Measurements from ENCODE around the gene GPR132. TPM values are rescaled to one million over a fixed set of nuclear protein-coding genes. Genes with fewer than 3 reads are reported as not detected.

The GPR132 gene
- total RNA-seq, 1 donor from 2014 or later = 48.5 TPM

DNA sequence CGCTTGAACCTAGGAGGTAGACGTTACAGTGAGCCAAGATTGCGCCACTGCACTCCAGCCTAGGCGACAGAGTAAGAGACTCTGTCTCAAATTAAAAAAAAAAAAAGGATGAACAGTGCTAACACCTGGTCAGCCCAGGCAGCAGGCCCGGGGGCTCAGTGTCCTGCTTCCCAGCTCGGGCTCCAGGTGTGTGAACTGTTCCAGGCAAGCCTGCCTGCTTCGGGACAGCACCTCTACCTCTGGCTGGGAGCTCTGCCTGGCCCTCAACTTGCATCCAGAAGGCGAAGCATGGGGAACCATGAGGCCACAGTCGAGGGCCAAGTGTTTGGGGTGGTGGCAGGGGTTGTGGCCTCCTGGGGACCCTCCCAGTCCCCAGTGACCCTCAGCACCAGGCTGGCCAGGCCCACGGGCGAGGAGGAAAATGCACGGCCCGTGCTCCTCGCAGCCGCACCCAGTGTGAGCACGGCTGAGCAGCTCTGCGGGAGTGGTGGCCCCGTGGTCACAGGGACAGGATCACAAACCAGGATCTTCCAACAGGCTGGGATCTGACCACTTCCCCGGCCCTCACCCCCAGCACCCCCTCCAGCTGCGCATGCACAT, 59.8 kb downstream of the GPR132 start:
- ATAC-seq (ENCODE audit: low read depth) = no peak
- no peaks in the 10 kb centered on the region for H3K9me3 Mint-ChIP-seq
- TF ChIP-seq, protein P1, sequence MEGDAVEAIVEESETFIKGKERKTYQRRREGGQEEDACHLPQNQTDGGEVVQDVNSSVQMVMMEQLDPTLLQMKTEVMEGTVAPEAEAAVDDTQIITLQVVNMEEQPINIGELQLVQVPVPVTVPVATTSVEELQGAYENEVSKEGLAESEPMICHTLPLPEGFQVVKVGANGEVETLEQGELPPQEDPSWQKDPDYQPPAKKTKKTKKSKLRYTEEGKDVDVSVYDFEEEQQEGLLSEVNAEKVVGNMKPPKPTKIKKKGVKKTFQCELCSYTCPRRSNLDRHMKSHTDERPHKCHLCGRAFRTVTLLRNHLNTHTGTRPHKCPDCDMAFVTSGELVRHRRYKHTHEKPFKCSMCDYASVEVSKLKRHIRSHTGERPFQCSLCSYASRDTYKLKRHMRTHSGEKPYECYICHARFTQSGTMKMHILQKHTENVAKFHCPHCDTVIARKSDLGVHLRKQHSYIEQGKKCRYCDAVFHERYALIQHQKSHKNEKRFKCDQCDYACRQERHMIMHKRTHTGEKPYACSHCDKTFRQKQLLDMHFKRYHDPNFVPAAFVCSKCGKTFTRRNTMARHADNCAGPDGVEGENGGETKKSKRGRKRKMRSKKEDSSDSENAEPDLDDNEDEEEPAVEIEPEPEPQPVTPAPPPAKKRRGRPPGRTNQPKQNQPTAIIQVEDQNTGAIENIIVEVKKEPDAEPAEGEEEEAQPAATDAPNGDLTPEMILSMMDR (IDR thresholded peaks at IDR 0.05) = no peak

More for the DNA sequence above, 59.8 kb downstream of the GPR132 start:
- Mint-ChIP-seq H3K36me3 (ENCODE audit: low read depth) (peaks cover 23% of the 10 kb centered on the region), H3K27me3 (no peaks in the 10 kb centered on the region), H3K4me3 (no peak overlapping the region), H3K27ac (no peak overlapping the region), H3K4me1 (no peaks in the 10 kb centered on the region)
- intact Hi-C loops (cut with micrococcal nuclease) = no loop called here
- no peak for DNase-seq
- POLR2A ChIA-PET = no interaction called here
- CTCF ChIA-PET = interaction anchor here (1.2 kb wide), 1 partner anchor 30 kb away, joined by 3 read pairs; no protein-coding TSS in a partner anchor

Other genes starting within 250 kb of the GPR132 start
- gene CEP170B, start 200.2 kb downstream of the GPR132 start, total RNA-seq = 1.6 and 1.8 TPM in 2 replicates
- 458 and 473 TPM in 2 replicates for gene PLD4, start 140.6 kb downstream of the GPR132 start, total RNA-seq
- gene AHNAK2, start 87.1 kb downstream of the GPR132 start, total RNA-seq = not detected in 2 replicates
- gene CLBA1, start 79.6 kb downstream of the GPR132 start, total RNA-seq = 2.7 and 3.9 TPM in 2 replicates
- gene CDCA4, start 44.3 kb downstream of the GPR132 start, total RNA-seq = 11.7 and 13.6 TPM in 2 replicates
- 0.07 and 0.44 TPM in 2 replicates for gene JAG2, start 103.3 kb upstream of the GPR132 start, total RNA-seq
- 15.1 and 15.2 TPM in 2 replicates for gene NUDT14, start 115.9 kb upstream of the GPR132 start, total RNA-seq
- 17.5 and 21.0 TPM in 2 replicates for gene BTBD6, start 183.1 kb upstream of the GPR132 start, total RNA-seq
- 28.7 and 32.8 TPM in 2 replicates for gene BRF1, start 235.6 kb upstream of the GPR132 start, total RNA-seq
- 37.4 and 48.0 TPM in 2 replicates for gene PACS2, start 249.3 kb upstream of the GPR132 start, total RNA-seq

All from activated B cell treated with CpG ODN at 0.5 μM for 24 hours (primary cell).